ENCODE measurements around the gene C2CD4C.
A peak's percentile ranks its signal among the peaks of the same experiment; 100 is the strongest.
"Not testable (repeated sequence)": the region's sequence is repeated elsewhere in the genome, so short reads cannot be mapped to it uniquely, and the experiment has no call there.

C2CD4C gene

GRCh38 chr19:383922-384798 lies 24.8 kb downstream of the C2CD4C start:
- H3K4me2 ChIP-seq = peak overlapping the region in 9 of 11 experiments; percentile 8 to 48 (median 21); a peak in 12 of 22 replicates
- no peaks in the 10 kb centered on the region for H3K36me3 ChIP-seq
- H3K27ac ChIP-seq = peak overlapping the region in 9 of 11 experiments; percentile 25 to 82 (median 75); a peak in 18 of 22 replicates
- H3K4me3 ChIP-seq = peak overlapping the region in 8 of 10 experiments; percentile 15 to 51 (median 34); a peak in 8 of 20 replicates
- peak overlapping the region in 3 of 11 experiments; percentile 8 to 28 (median 8); a peak in 7 of 22 replicates for H3K9ac ChIP-seq
- no peaks in the 10 kb centered on the region for H4K20me1 ChIP-seq
- no peaks in the 10 kb centered on the region for H3K27me3 ChIP-seq
- H3K9me3 ChIP-seq (replicated peaks in 1 of 11) = peaks cover 48 to 97% (median 81%) of the 10 kb centered on the region in 11 experiments
- TF ChIP-seq Cebpa-rat (IDR thresholded peaks at IDR 0.05) = no peak
- peaks cover 6 to 25% (median 18%) of the 10 kb centered on the region in 10 experiments; a peak in 18 of 20 replicates for H3K4me1 ChIP-seq

- no peaks in the 10 kb centered on the region for H3K27me3 ChIP-seq
- peaks cover 48 to 97% (median 81%) of the 10 kb centered on the region in 11 experiments for H3K9me3 ChIP-seq (replicated peaks in 1 of 11)
- H3K36me3 ChIP-seq = no peaks in the 10 kb centered on the region
- H3K4me1 ChIP-seq = peaks cover 6 to 25% (median 18%) of the 10 kb centered on the region in 10 experiments; a peak in 18 of 20 replicates
- TF ChIP-seq Cebpa-rat (IDR thresholded peaks at IDR 0.05) = no peak
- peak overlapping the region in 8 of 11 experiments; percentile 15 to 49 (median 28); a peak in 10 of 22 replicates for H3K9ac ChIP-seq
- H3K4me3 ChIP-seq = peak overlapping the region in 8 of 10 experiments; percentile 15 to 51 (median 37); a peak in 9 of 20 replicates
- H3K4me2 ChIP-seq = peak overlapping the region; percentile 16 to 77 (median 48); a peak in 20 of 22 replicates
- peak overlapping the region in 9 of 11 experiments; percentile 26 to 82 (median 75); a peak in 18 of 22 replicates for H3K27ac ChIP-seq
- H4K20me1 ChIP-seq = no peaks in the 10 kb centered on the region
Observed at GRCh38 chr19:383040-383439, 25.9 kb downstream of the C2CD4C start.

GRCh38 chr19:382578-382977 lies 26.4 kb downstream of the C2CD4C start:
- H3K27ac ChIP-seq = peak overlapping the region in 9 of 11 experiments; percentile 26 to 82 (median 75); a peak in 18 of 22 replicates
- not testable (repeated sequence) for H3K27me3 ChIP-seq, H4K20me1 ChIP-seq, H3K36me3 ChIP-seq
- H3K4me3 ChIP-seq = peak overlapping the region in 6 of 10 experiments; percentile 31 to 51 (median 38); a peak in 5 of 20 replicates
- H3K4me1 ChIP-seq = peaks cover 6 to 25% (median 18%) of the 10 kb centered on the region in 10 experiments; a peak in 18 of 20 replicates
- H3K9ac ChIP-seq = peak overlapping the region in 7 of 11 experiments; percentile 20 to 49 (median 33); a peak in 9 of 22 replicates
- H3K4me2 ChIP-seq = peak overlapping the region; percentile 16 to 77 (median 48); a peak in 19 of 22 replicates
- peaks cover 48 to 97% (median 80%) of the 10 kb centered on the region in 11 experiments for H3K9me3 ChIP-seq (replicated peaks in 1 of 11)

GRCh38 chr19:381901-382300 lies 27.0 kb downstream of the C2CD4C start:
- not testable (repeated sequence) for H3K4me2 ChIP-seq, H3K9ac ChIP-seq, H4K20me1 ChIP-seq, H3K4me3 ChIP-seq, H3K27me3 ChIP-seq, H3K36me3 ChIP-seq
- Histone ChIP-seq H3K4me1 (peaks cover 6 to 25% (median 18%) of the 10 kb centered on the region in 10 experiments; a peak in 18 of 20 replicates), H3K9me3 (replicated peaks in 1 of 11) (peaks cover 46 to 91% (median 77%) of the 10 kb centered on the region in 11 experiments), H3K27ac (peak overlapping the region in 7 of 11 experiments; percentile 23 to 67 (median 49); a peak in 8 of 22 replicates)

GRCh38 chr19:380618-381219 lies 28.2 kb downstream of the C2CD4C start:
- not testable (repeated sequence) for H3K27me3 ChIP-seq, H3K27ac ChIP-seq, H4K20me1 ChIP-seq, H3K36me3 ChIP-seq, H3K4me2 ChIP-seq, H3K9ac ChIP-seq
- Histone ChIP-seq H3K4me1 (peaks cover 6 to 25% (median 18%) of the 10 kb centered on the region in 10 experiments; a peak in 18 of 20 replicates), H3K9me3 (replicated peaks in 1 of 11) (peaks cover 46 to 80% (median 70%) of the 10 kb centered on the region in 11 experiments), H3K4me3 (peak overlapping the region in 3 of 10 experiments; percentile 2 to 19 (median 6); a peak in 2 of 20 replicates)

GRCh38 chr19:379796-380195 lies 29.2 kb downstream of the C2CD4C start:
- H3K27ac ChIP-seq = no peak overlapping the region
- peak overlapping the region in 4 of 10 experiments; percentile 6 to 29 (median 12); a peak in 5 of 20 replicates for H3K4me3 ChIP-seq
- no peak for TF ChIP-seq Cebpa-rat (IDR thresholded peaks at IDR 0.05)
- no peak overlapping the region for H3K4me2 ChIP-seq
- H3K27me3 ChIP-seq = no peaks in the 10 kb centered on the region
- peaks cover 6 to 24% (median 18%) of the 10 kb centered on the region in 10 experiments; a peak in 18 of 20 replicates for H3K4me1 ChIP-seq
- H3K9me3 ChIP-seq (replicated peaks in 1 of 11) = peaks cover 46 to 71% (median 65%) of the 10 kb centered on the region in 11 experiments
- H3K36me3 ChIP-seq = no peaks in the 10 kb centered on the region
- no peaks in the 10 kb centered on the region for H4K20me1 ChIP-seq
- no peak overlapping the region for H3K9ac ChIP-seq

GRCh38 chr19:378706-379105 lies 30.2 kb downstream of the C2CD4C start:
- Histone ChIP-seq H4K20me1 (no peaks in the 10 kb centered on the region), H3K4me1 (peaks cover 6 to 14% (median 10%) of the 10 kb centered on the region in 10 experiments; a peak in 18 of 20 replicates), H3K9ac (no peak overlapping the region), H3K4me2 (no peak overlapping the region), H3K4me3 (0 out of 20 replicates have a peak overlapping the region, but pooled peaks of 1 of the 10 experiments have one; percentile 10), H3K36me3 (no peaks in the 10 kb centered on the region), H3K27ac (no peak overlapping the region), H3K9me3 (replicated peaks in 1 of 11) (peaks cover 40 to 60% (median 55%) of the 10 kb centered on the region in 11 experiments), H3K27me3 (no peaks in the 10 kb centered on the region)
- no peak for TF ChIP-seq Cebpa-rat (IDR thresholded peaks at IDR 0.05)

- no peaks in the 10 kb centered on the region for H3K36me3 ChIP-seq
- H3K9me3 ChIP-seq (replicated peaks in 1 of 11) = peaks cover 33 to 53% (median 48%) of the 10 kb centered on the region in 11 experiments
- no peak for TF ChIP-seq Cebpa-rat (IDR thresholded peaks at IDR 0.05)
- no peak overlapping the region for H3K4me3 ChIP-seq
- H3K27ac ChIP-seq = no peak overlapping the region
- no peak overlapping the region for H3K4me2 ChIP-seq
- H3K27me3 ChIP-seq = no peaks in the 10 kb centered on the region
- no peak overlapping the region for H3K9ac ChIP-seq
- H4K20me1 ChIP-seq = no peaks in the 10 kb centered on the region
- H3K4me1 ChIP-seq = peaks cover 2 to 6% (median 5%) of the 10 kb centered on the region in 10 experiments; a peak in 18 of 20 replicates
Observed at GRCh38 chr19:377801-378581, 31.0 kb downstream of the C2CD4C start.

Measured in BLaER1 treated with 17β-estradiol and CSF1 and Interleukin-3, amounts not matched to agents 10 nM and 100 nM (cell line).